DND-41 (cell line): Measurements from ENCODE around the gene CYP26C1.

Source experiments
- CTCF ChIP-seq: IDR thresholded peaks from 2 replicates; pipeline ENCODE4 v1.5.1; 2012; ENCODE audit warnings: borderline replicate concordance, low read length, moderate library complexity, mild to moderate bottlenecking; ENCODE audit not compliant: poor library complexity, severe bottlenecking; ENCODE audit errors: extremely low read depth
- EZH2 ChIP-seq: IDR thresholded peaks from 3 replicates; pipeline ENCODE4 v1.6.1; 2012; ENCODE audit warnings: borderline replicate concordance, low read depth, mild to moderate bottlenecking, moderate library complexity, low read length, inconsistent platforms; ENCODE audit not compliant: severe bottlenecking

- TF ChIP-seq CTCF (no peak), EZH2 (no peak)
Observed at GRCh38 chr10:93071177-93071472, 10.5 kb downstream of the CYP26C1 start.
